H1 (cell line): ENCODE results near the gene AP1M1. TPM values are rescaled to one million over a fixed set of nuclear protein-coding genes. Genes with fewer than 3 reads are reported as not detected.

Experiments
- CHD2 ChIP-seq: IDR thresholded peaks from 2 replicates; pipeline ENCODE4 v1.6.1; 2012; ENCODE audit warnings: low read length, improper control_type of control experiment
- RFX5 ChIP-seq: IDR thresholded peaks from 2 replicates; pipeline ENCODE4 v1.6.1; 2011; ENCODE audit warnings: low read depth, low read length, improper control_type of control experiment, borderline replicate concordance
- polyA plus RNA-seq, 7 experiments: library from polyadenylated mRNA; depleted of rRNA in 3 of 7; stranded (reverse) in 5 of 7; unstranded in 2 of 7; fragments of >200 nt in 5 of 7; fragments of 200-250 nt in 2 of 7; gene quantifications; 1 replicate in 5 of 7; 2 replicates in 1 of 7; 4 replicates in 1 of 7; pipeline versions ENCODE4 v1.2.1 to v1.2.3, GENCODE V29; 2011 to 2013; ENCODE audit warnings: missing spikeins in 2 of 7, mixed read lengths in 2 of 7
- total RNA-seq: library from RNA; stranded (reverse); fragmentation: NEBNext Ultra II Directional; extraction: Animal tissue kit (Norgen Biotek cat#: 25700); gene quantifications from 2 replicates; pipeline ENCODE4 v1.2.1, GENCODE V29; 2021

AP1M1 gene
- total and polyA plus RNA-seq, 2 of the 8 experiments (the other 6 are each of a cell fraction or from before 2014, with no cell fraction given): 30.9 to 37.5 TPM

DNA sequence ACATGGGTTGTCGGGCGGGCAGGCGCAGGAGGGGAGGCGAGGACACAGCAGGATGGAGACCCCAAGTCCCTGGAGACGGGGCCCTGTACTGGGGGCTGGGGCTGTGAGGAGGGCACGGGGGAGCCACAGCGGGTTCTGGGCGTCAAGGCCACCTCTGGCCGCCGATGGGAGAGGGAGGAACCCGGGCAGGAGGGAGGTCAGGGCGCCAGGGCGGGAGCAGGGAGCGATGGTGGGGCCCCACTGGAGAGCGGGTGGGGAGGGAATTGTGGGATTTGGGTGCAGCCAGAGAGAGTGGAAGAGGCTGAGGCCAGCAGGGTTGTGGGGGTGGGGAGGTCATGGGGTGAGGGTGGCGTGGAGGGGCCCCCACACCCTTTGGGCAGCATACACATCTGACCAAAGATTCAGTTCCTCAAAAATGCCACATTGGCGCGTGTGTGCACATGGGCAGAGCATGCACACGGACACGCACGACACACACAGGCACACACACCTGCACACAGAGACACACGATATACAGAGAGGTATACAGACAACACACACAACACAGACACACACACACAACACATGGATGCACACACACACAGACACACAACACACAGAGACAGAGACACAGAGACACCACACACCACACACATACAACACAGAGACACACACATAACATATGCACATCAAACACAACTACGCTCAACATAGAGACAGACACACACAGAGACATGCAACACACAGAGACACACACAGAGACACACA lies 54.9 kb downstream of the AP1M1 start (continued):
- no peak for TF ChIP-seq RFX5
- no peak for TF ChIP-seq CHD2
